Activated naive CD4-positive, alpha-beta T cell treated with anti-CD3 and anti-CD28 coated beads for 36 hours (primary cell): ENCODE measurements around the gene PROK1. TPM values are rescaled to one million over a fixed set of nuclear protein-coding genes. Genes with fewer than 3 reads are reported as not detected.

ENCODE experiments used
- CTCF ChIA-PET: fragments of 350-600 bp; sonication (Branson Sonifier 250); formaldehyde crosslinking; loops from one replicate; lab custom pipeline; 2021; ENCODE audit warnings: antibody characterized with exemption; lab: Charles Lee
- DNase-seq: peaks from one replicate; pipeline ENCODE4 v3.0.0-alpha.2; 2020
- H3K27ac Mint-ChIP-seq: one replicate; pipeline ENCODE4 v1.8.0; 2021; ENCODE audit warnings: mild to moderate bottlenecking, mixed read lengths
- H3K27me3 Mint-ChIP-seq: one replicate; pipeline ENCODE4 v1.8.0; 2021; ENCODE audit warnings: low read depth, mixed read lengths
- H3K36me3 Mint-ChIP-seq: one replicate; pipeline ENCODE4 v1.8.0; 2021; ENCODE audit warnings: low read depth, mixed read lengths
- H3K4me1 Mint-ChIP-seq: one replicate; pipeline ENCODE4 v1.8.0; 2021; ENCODE audit warnings: low read depth, mixed read lengths
- H3K4me3 Mint-ChIP-seq: one replicate; pipeline ENCODE4 v1.8.0; 2021; ENCODE audit warnings: mild to moderate bottlenecking, moderate library complexity, mixed read lengths
- H3K9me3 Mint-ChIP-seq: one replicate; pipeline ENCODE4 v1.8.0; 2021; ENCODE audit warnings: mixed read lengths
- intact Hi-C: fragments of 100-400 bp; cut with micrococcal nuclease; formaldehyde crosslinking; loops from one replicate; pipeline ENCODE4 v1.15.1; 2023
- total RNA-seq, 2 experiments: library from RNA; stranded (reverse); gene quantifications; one replicate each; pipeline ENCODE4 v1.2.3, GENCODE V29; 2021

Gene PROK1
- total RNA-seq, 2 experiments from 2014 or later, result not detected

DNA sequence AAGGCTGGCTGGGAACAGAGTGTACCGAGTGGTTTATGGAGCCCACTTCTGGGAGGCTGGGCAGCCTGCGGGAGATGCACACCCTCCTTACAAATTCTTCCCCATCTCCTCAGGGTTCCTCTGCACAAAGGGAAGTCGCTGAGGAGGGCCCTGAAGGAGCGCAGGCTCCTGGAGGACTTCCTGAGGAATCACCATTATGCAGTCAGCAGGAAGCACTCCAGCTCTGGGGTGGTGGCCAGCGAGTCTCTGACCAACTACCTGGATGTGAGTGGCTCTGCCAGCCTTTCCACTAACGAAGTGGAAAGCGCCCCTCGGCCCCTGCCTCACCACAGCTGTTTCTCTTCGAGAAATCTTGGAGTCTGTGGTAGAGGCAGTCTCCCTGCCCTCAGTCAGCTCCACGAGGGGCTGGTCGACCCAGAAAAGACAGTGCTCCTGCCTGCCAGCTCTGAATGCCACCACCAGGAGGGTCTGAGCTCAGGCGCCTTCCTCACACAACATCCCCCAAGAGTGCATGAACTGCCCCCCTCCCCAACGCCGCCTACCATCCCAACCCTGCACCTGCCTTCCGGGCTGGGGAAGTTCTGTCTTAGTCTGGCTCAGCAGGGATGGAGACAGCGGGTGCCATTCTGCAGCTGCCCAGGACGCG is 31.8 kb downstream of the PROK1 start:
- no peaks in the 10 kb centered on the region for H3K4me1 Mint-ChIP-seq
- no peak for DNase-seq
- H3K27me3 Mint-ChIP-seq, result peaks cover 7% of the 10 kb centered on the region
- no peak overlapping the region for H3K4me3 Mint-ChIP-seq
- H3K9me3 Mint-ChIP-seq, result no peaks in the 10 kb centered on the region
- no peaks in the 10 kb centered on the region for H3K36me3 Mint-ChIP-seq
- intact Hi-C loops, result no loop called here
- H3K27ac Mint-ChIP-seq, result no peak overlapping the region
- CTCF ChIA-PET, result interaction anchor here (1.4 kb wide), 1 partner anchor 13 kb away, joined by 6 read pairs; no protein-coding TSS in a partner anchor

DNA sequence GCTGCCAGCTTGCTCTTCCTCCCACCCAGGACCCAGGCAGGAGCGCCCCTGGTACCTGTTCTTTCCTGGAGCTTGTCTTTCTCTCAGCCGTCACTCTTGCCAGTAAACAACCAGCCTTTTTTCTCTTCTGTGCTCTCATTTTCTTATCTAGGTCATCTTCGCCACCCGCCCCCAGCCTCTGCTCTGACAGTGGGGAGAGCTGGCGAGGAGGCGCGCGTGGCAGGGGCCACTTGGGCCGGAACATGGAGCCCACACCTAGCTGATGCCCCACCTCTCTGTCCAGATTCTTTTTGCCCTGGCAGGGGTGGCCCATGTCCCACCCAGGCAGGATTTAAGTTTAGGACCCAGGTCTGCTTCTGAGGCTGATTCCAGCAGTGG is 32.3 kb downstream of the PROK1 start:
- Mint-ChIP-seq H3K4me3 (no peak overlapping the region), H3K4me1 (no peaks in the 10 kb centered on the region), H3K27ac (no peak overlapping the region), H3K27me3 (peaks cover 7% of the 10 kb centered on the region), H3K36me3 (no peaks in the 10 kb centered on the region), H3K9me3 (no peaks in the 10 kb centered on the region)
- intact Hi-C loops, result no loop called here
- CTCF ChIA-PET, result interaction anchor here (1.4 kb wide), 1 partner anchor 12 kb away, joined by 6 read pairs; no protein-coding TSS in a partner anchor
- DNase-seq, result no peak

DNA sequence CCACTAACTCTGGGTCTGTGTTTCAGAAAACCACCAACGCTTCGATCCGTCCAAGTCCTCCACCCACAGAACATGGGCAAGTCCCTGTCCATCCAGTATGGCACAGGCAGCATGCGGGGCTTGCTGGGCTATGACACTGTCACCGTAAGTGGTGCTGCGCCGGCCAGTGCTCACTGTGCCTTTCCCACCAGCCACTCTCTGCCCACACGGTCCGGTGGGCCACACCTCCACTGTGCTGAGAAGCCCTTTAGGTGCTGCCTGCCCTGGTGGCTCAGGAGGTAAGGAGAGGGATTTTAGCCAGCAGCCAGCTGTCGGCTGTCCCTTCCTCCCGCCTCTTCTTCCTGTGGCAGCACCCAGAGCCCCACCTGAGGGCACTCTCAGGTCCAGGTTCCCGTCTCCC is 33.9 kb downstream of the PROK1 start:
- Mint-ChIP-seq H3K4me3 (no peak overlapping the region), H3K27me3 (peaks cover 7% of the 10 kb centered on the region), H3K36me3 (no peaks in the 10 kb centered on the region), H3K9me3 (no peaks in the 10 kb centered on the region), H3K4me1 (no peaks in the 10 kb centered on the region), H3K27ac (no peak overlapping the region)
- DNase-seq, result no peak
- CTCF ChIA-PET, result interaction anchor here (1.1 kb wide), 1 partner anchor 11 kb away, joined by 4 read pairs; no protein-coding TSS in a partner anchor
- intact Hi-C loops, result no loop called here

DNA sequence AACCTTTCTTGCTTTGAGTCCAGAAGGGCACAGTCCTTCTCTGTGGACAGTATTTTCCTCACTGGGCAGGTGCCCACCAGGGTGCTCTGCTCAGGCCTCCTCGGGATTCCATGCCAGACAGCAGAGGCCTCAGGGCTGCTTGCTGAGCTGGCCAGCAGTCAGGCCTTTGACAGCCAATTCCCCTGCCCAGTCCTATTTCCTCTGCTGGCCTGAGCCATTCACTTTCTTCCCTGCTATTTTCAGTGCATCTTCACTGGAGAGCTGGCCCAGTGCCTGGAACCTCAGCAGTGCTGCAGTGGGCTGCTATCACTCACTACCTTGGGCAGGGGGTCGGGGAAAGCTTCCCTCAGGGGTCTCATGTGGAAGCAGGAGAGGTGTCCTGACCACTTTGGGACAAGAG is 34.8 kb downstream of the PROK1 start:
- CTCF ChIA-PET, result interaction anchor here (0.9 kb wide), 1 partner anchor 10 kb away, joined by 3 read pairs; no protein-coding TSS in a partner anchor
- no peaks in the 10 kb centered on the region for H3K4me1 Mint-ChIP-seq
- no peak overlapping the region for H3K4me3 Mint-ChIP-seq
- no peak for DNase-seq
- no peak overlapping the region for H3K27ac Mint-ChIP-seq
- H3K27me3 Mint-ChIP-seq, result peaks cover 7% of the 10 kb centered on the region
- intact Hi-C loops, result no loop called here
- no peaks in the 10 kb centered on the region for H3K9me3 Mint-ChIP-seq
- no peaks in the 10 kb centered on the region for H3K36me3 Mint-ChIP-seq

DNA sequence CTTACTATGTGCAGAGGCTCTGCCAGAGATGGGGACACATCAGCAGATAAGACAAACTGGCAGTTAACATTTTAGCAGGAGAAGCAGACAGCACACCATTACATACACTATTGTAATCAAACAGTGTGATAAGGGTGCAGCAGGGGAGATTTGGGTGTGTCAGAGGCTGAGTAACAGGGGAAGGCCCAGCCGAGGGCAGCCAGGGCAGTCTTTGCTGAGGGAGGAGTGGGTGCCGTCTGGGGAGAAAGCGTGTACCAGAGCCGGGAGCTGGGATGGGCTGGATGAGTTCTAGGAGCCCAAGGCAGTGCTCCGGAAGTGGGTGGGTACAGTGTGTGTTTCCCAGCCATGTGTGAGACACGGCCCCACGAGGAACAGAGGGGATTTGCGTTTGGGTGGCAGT is 36.8 kb downstream of the PROK1 start:
- Mint-ChIP-seq H3K4me1 (no peaks in the 10 kb centered on the region), H3K27ac (no peak overlapping the region), H3K9me3 (no peaks in the 10 kb centered on the region), H3K4me3 (no peak overlapping the region), H3K36me3 (no peaks in the 10 kb centered on the region), H3K27me3 (peaks cover 4% of the 10 kb centered on the region)
- intact Hi-C loops, result no loop called here
- CTCF ChIA-PET, result interaction anchor here (1.4 kb wide), 1 partner anchor 9 kb away, joined by 4 read pairs; no protein-coding TSS in a partner anchor
- no peak for DNase-seq

DNA sequence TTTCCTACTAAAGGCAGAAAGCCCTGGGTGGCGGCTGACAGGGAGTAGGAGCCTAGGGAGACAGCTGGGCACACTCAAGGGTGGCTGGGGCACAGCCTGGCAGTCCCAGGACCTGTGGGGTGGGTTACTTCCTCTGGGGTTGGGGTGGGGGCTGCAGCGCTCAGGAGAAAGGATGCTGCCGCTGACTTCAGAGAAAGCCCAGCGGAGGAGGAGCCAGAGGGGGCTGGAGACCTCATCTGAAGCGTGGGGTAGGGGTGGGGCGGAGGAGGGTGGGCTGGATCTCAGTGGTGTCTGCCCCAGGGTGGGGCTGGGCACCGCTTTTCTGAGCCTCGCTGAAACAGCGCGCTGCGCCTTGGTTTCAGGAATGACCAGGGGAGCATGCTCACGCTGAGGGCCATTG is 37.2 kb downstream of the PROK1 start:
- CTCF ChIA-PET, result no interaction called here
- no peaks in the 10 kb centered on the region for H3K4me1 Mint-ChIP-seq
- no peak for DNase-seq
- no peak overlapping the region for H3K4me3 Mint-ChIP-seq
- no peak overlapping the region for H3K27ac Mint-ChIP-seq
- H3K27me3 Mint-ChIP-seq, result peaks cover 4% of the 10 kb centered on the region
- intact Hi-C loops, result no loop called here
- H3K9me3 Mint-ChIP-seq, result no peaks in the 10 kb centered on the region
- no peaks in the 10 kb centered on the region for H3K36me3 Mint-ChIP-seq

DNA sequence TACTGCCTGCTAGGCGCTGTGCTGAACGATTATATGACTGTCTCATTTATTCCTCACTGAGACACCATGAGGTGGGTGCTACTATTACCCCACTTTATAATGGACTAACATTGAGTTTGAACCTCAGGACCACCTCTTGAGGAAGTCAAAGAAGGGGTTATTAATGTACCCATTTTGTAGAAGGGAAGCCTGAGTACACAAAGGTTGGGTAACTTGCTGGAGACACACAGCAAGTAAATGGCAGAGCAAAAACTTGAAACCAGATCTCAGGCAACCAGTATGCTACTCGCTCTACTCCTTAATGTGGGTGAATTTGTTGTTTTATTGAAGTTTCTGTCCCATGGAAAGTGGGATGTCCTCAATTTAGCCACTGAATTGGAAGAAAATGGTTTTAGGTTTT is 37.9 kb downstream of the PROK1 start:
- no peaks in the 10 kb centered on the region for H3K36me3 Mint-ChIP-seq
- CTCF ChIA-PET, result no interaction called here
- H3K4me1 Mint-ChIP-seq, result no peaks in the 10 kb centered on the region
- peaks cover 4% of the 10 kb centered on the region for H3K27me3 Mint-ChIP-seq
- H3K27ac Mint-ChIP-seq, result no peak overlapping the region
- intact Hi-C loops, result no loop called here
- H3K4me3 Mint-ChIP-seq, result no peak overlapping the region
- DNase-seq, result no peak
- no peaks in the 10 kb centered on the region for H3K9me3 Mint-ChIP-seq

DNA sequence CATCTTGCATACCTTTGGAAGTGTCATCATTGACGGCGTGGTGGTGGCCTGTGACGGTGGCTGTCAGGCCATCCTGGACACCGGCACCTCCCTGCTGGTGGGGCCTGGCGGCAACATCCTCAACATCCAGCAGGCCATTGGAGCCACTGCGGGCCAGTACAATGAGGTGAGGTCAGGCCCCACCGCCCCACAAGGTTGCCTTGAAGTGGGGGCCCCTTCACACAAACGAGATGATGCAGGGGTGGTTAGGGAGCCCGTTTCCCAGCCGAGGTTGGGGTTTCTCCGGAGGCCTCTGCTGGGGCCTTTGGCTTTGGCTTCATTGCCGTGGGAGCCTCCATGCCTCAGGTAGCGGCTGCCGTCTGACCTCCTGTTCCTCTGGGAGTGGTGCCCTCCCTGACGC is 38.5 kb downstream of the PROK1 start:
- CTCF ChIA-PET, result no interaction called here
- DNase-seq, result no peak
- no peak overlapping the region for H3K27ac Mint-ChIP-seq
- H3K4me1 Mint-ChIP-seq, result no peaks in the 10 kb centered on the region
- H3K4me3 Mint-ChIP-seq, result no peak overlapping the region
- H3K9me3 Mint-ChIP-seq, result no peaks in the 10 kb centered on the region
- no peaks in the 10 kb centered on the region for H3K36me3 Mint-ChIP-seq
- peaks cover 4% of the 10 kb centered on the region for H3K27me3 Mint-ChIP-seq
- intact Hi-C loops, result no loop called here

DNA sequence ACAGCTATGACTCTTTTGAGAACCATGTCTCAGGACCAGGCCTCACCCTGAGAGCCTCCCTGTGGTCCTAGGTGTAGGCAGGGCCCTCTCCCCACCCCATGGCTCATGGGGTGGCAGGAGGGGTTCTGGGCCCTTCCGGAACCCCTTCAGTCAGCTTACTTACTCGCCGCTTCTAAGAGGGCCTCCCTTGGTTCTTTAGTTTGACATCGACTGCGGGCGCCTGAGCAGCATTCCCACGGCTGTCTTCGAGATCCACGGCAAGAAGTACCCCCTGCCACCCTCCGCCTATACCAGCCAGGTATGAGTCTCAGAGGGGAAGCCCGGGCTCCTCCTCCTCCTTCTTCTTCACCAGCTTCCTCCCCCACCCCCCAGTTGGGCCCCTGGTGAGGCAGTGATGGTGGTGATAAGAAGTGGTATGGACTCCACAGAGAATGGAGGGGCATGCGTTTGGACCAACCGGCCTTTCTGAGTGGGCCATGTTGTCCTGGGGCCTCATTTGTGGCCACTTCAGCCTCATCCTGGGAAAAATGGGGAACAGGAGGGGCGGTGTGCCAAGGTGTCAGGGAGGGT is 39.1 kb downstream of the PROK1 start:
- Mint-ChIP-seq H3K4me3 (no peak overlapping the region), H3K27ac (no peak overlapping the region), H3K4me1 (no peaks in the 10 kb centered on the region), H3K36me3 (no peaks in the 10 kb centered on the region), H3K27me3 (peaks cover 2% of the 10 kb centered on the region), H3K9me3 (no peaks in the 10 kb centered on the region)
- CTCF ChIA-PET, result interaction anchor here (0.6 kb wide), 1 partner anchor 79 kb away, joined by 6 read pairs; no protein-coding TSS in a partner anchor
- intact Hi-C loops, result no loop called here
- DNase-seq, result no peak

DNA sequence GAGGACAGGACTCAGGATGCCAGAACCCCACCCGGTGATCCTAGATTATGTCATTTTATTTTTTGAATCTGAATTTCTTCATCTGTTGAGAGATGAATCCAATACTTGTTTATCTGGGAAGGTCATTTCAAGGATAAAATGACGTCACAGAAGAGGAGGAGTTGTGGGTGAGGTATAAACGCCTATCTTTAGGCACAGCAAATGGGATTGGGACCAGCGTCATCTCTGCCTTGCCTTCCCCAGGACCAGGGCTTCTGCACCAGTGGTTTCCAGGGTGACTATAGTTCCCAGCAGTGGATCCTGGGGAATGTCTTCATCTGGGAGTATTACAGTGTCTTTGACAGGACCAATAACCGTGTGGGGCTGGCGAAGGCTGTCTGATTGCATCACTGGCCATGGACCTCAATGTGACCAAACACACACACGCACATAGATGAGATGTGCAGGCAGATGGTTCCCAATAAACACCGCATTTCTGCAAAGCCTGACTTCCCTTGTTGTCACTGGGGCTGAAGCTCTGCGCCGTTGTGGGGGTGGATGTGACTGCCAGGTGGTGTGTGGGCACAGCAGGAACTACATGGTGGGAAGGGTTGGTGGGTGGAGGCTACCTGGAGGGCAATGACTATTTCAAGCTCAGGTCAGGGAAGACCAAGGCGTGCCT is 40.0 kb downstream of the PROK1 start:
- intact Hi-C loops, result no loop called here
- H3K9me3 Mint-ChIP-seq, result no peaks in the 10 kb centered on the region
- DNase-seq, result no peak
- H3K4me1 Mint-ChIP-seq, result no peaks in the 10 kb centered on the region
- no peaks in the 10 kb centered on the region for H3K36me3 Mint-ChIP-seq
- H3K27ac Mint-ChIP-seq, result no peak overlapping the region
- CTCF ChIA-PET, result interaction anchor here (2.4 kb wide), 1 partner anchor 31 kb away, joined by 14 read pairs; no protein-coding TSS in a partner anchor
- H3K27me3 Mint-ChIP-seq, result no peaks in the 10 kb centered on the region
- no peak overlapping the region for H3K4me3 Mint-ChIP-seq

DNA sequence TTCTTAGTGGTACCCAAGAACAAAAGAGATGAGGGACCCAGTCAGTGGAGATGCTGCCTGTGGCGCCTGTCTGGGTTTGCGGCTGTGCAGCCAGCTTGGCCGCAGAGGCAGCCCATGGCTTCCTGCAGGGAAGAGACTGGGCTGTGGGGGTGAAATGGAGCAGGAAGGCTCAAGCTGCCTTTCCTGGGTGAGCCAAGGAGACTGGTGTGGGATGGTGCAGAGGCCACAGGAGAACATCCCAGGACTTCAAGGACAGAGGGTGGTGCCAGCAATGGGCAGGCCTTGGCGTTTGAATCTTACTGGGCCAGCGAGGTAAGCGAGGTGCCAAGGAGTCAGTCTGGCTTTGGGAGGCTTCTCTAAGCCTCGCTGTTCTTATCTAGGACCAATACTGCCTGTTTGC is 41.6 kb downstream of the PROK1 start:
- CTCF ChIA-PET, result interaction anchor here (1.8 to 2.4 kb wide), 2 partner anchors 33 to 80 kb away, joined by 4 to 14 read pairs; no protein-coding TSS in a partner anchor

DNA sequence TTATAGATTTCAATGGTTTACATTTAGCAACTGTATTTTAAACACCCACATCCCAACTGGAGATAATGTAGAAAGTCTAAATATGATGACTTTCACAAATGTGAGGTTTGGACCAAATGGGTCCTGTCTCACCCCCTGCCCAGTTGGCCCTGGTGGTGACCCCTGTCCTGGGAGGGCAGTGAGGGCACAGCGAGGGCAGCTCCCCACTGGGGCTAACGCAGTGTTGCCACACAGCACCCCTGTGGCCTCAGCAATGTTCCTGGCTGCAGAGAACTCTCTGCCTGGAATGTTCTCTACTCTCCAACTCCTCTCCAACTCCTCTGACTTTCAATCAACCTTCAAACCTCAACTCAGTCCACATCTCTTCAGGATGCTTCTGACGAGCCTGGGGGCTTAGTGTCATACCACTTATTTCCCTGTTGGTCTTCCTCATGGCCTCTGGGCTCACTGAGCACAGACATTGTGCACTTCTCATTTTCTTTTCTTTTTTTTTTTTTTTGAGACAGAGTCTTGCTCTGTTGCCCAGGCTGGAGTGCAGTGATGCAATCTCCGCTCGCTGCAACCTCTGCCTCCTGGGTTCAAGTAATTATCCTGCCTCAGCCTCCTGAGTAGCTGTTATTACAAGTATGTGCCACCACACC is 42.2 kb downstream of the PROK1 start:
- no peak overlapping the region for H3K27ac Mint-ChIP-seq
- CTCF ChIA-PET, result interaction anchor here (1.8 to 2.4 kb wide), 2 partner anchors 33 to 81 kb away, joined by 4 to 14 read pairs; no protein-coding TSS in a partner anchor

More for the DNA sequence above, 41.6 kb downstream of the PROK1 start:
- Mint-ChIP-seq H3K4me3 (no peak overlapping the region), H3K27ac (no peak overlapping the region), H3K36me3 (no peaks in the 10 kb centered on the region), H3K27me3 (no peaks in the 10 kb centered on the region), H3K4me1 (no peaks in the 10 kb centered on the region), H3K9me3 (no peaks in the 10 kb centered on the region)
- intact Hi-C loops, result no loop called here
- DNase-seq, result no peak

More for the DNA sequence above, 42.2 kb downstream of the PROK1 start:
- no peaks in the 10 kb centered on the region for H3K27me3 Mint-ChIP-seq
- no peak overlapping the region for H3K4me3 Mint-ChIP-seq
- no peaks in the 10 kb centered on the region for H3K9me3 Mint-ChIP-seq
- DNase-seq, result no peak
- intact Hi-C loops, result no loop called here
- no peaks in the 10 kb centered on the region for H3K36me3 Mint-ChIP-seq
- no peaks in the 10 kb centered on the region for H3K4me1 Mint-ChIP-seq
